Fibroblast of lung (primary cell): ENCODE measurements around the gene PTCRA. TPM values are rescaled to one million over a fixed set of nuclear protein-coding genes. Genes with fewer than 3 reads are reported as not detected.
A peak's percentile ranks its signal among the peaks of the same experiment; 100 is the strongest.

Source experiments
- DNase-seq, 2 donors: peaks; one replicate each; pipeline versions ENCODE4 v3.0.0 to v3.0.0-alpha.2; 2010; ENCODE audit warnings: low read depth in 2 of 2
- H2AFZ ChIP-seq: 2 replicates; pipeline ENCODE4 v1.5.1; 2012; ENCODE audit warnings: low read length, control low read depth, inconsistent platforms
- H3K27ac ChIP-seq: 2 replicates; pipeline ENCODE4 v1.5.1; 2011; ENCODE audit warnings: low read length, control low read depth; ENCODE audit not compliant: insufficient read depth
- H3K27me3 ChIP-seq: 2 replicates; pipeline ENCODE4 v1.5.1; 2011; ENCODE audit warnings: mild to moderate bottlenecking, low read length; ENCODE audit not compliant: control insufficient read depth, insufficient read depth
- H3K36me3 ChIP-seq: 2 replicates; pipeline ENCODE4 v1.5.1; 2011; ENCODE audit warnings: low read length; ENCODE audit not compliant: control insufficient read depth, insufficient read depth
- H3K4me1 ChIP-seq: 2 replicates; pipeline ENCODE4 v1.5.1; 2011; ENCODE audit warnings: low read length; ENCODE audit not compliant: control insufficient read depth, insufficient read depth; ENCODE audit errors: extremely low read depth
- H3K4me2 ChIP-seq: 2 replicates; pipeline ENCODE4 v1.5.1; 2011; ENCODE audit warnings: low read length, control low read depth; ENCODE audit not compliant: insufficient read depth; ENCODE audit errors: extremely low read depth
- H3K4me3 ChIP-seq, 4 experiments: fragments of 200-600 bp in 1 of 4; sonication (generic) in 1 of 4; replicated peaks in 1 of 4; 2 replicates each; pipeline ENCODE4 v1.5.1; 2011 to 2016; ENCODE audit warnings: low read length in 4 of 4, low read depth in 3 of 4, mild to moderate bottlenecking in 3 of 4, control low read depth in 2 of 4, inconsistent platforms in 1 of 4, mixed read lengths in 1 of 4; ENCODE audit not compliant: insufficient read depth in 1 of 4; ENCODE audit errors: control extremely low read depth in 1 of 4
- H3K79me2 ChIP-seq: 2 replicates; pipeline ENCODE4 v1.5.1; 2012; ENCODE audit warnings: mild to moderate bottlenecking, low read length, inconsistent platforms; ENCODE audit not compliant: control insufficient read depth, insufficient read depth
- H3K9ac ChIP-seq: 2 replicates; pipeline ENCODE4 v1.5.1; 2011; ENCODE audit warnings: mild to moderate bottlenecking, low read length, control low read depth; ENCODE audit not compliant: insufficient read depth
- H3K9me3 ChIP-seq: 2 replicates; pipeline ENCODE4 v1.5.1; 2012; ENCODE audit warnings: low read depth, low read length; ENCODE audit not compliant: control insufficient read depth, insufficient read depth
- H4K20me1 ChIP-seq: 2 replicates; pipeline ENCODE4 v1.5.1; 2011; ENCODE audit warnings: low read length; ENCODE audit not compliant: control insufficient read depth, insufficient read depth; ENCODE audit errors: extremely low read depth
- CTCF ChIP-seq, 2 donors: IDR thresholded peaks in 1 of 2; conservative IDR thresholded peaks in 1 of 2; 1 replicate in 1 of 2; 2 replicates in 1 of 2; pipeline ENCODE4 v1.5.1; 2011 to 2012; ENCODE audit warnings: low read length in 2 of 2, control low read depth in 1 of 2, inconsistent platforms in 1 of 2, low read depth in 1 of 2, mild to moderate bottlenecking in 1 of 2
- EZH2 ChIP-seq: IDR thresholded peaks from 2 replicates; pipeline ENCODE4 v1.5.1; 2012; ENCODE audit warnings: low read length, control low read depth, mild to moderate bottlenecking; ENCODE audit errors: missing control alignments
- polyA plus RNA-seq, 2 donors: library from polyadenylated mRNA; depleted of rRNA in 1 of 2; stranded (reverse) in 1 of 2; unstranded in 1 of 2; fragments of >200 nt; gene quantifications; 2 replicates each; pipeline ENCODE4 v1.2.1, GENCODE V29; 2011 to 2012; ENCODE audit warnings: missing spikeins in 1 of 2
- total RNA-seq: library from RNA; depleted of rRNA; stranded (reverse); fragments of >200 nt; gene quantifications from 2 replicates; pipeline ENCODE4 v1.2.1, GENCODE V29; 2014

The PTCRA gene
- total and polyA plus RNA-seq, 2 donors (not counting 1 experiment from before 2014, with no cell fraction given): not detected

- Histone ChIP-seq H3K79me2 (no peaks in the 10 kb centered on the region), H3K27me3 (no peaks in the 10 kb centered on the region), H3K9ac (no peak overlapping the region), H4K20me1 (no peaks in the 10 kb centered on the region), H3K9me3 (no peaks in the 10 kb centered on the region), H3K4me3 (no peak overlapping the region), H3K4me2 (no peak overlapping the region), H3K4me1 (no peaks in the 10 kb centered on the region), H3K36me3 (no peaks in the 10 kb centered on the region), H2AFZ (no peak overlapping the region), H3K27ac (no peak overlapping the region)
- TF ChIP-seq EZH2 (no peak), CTCF (conservative IDR thresholded peaks at IDR 0.05 in 1 of 2, IDR thresholded peaks at IDR 0.05 in 1 of 2; ENCODE audit: low read depth in 1 of 2, low read length in 2 of 2) (no peak)
- no peak for DNase-seq
Measured at GRCh38 chr6:42907336-42907735, 8.5 kb upstream of the PTCRA start.

GRCh38 chr6:42909835-42910234, 6.0 kb upstream of the PTCRA start:
- no peaks in the 10 kb centered on the region for H3K79me2 ChIP-seq
- no peak overlapping the region for H2AFZ ChIP-seq
- no peak for DNase-seq
- no peak overlapping the region for H3K4me2 ChIP-seq
- no peak overlapping the region for H3K27ac ChIP-seq
- H3K4me3 ChIP-seq: no peak overlapping the region
- no peaks in the 10 kb centered on the region for H4K20me1 ChIP-seq
- no peaks in the 10 kb centered on the region for H3K9me3 ChIP-seq
- no peak overlapping the region for H3K9ac ChIP-seq
- no peaks in the 10 kb centered on the region for H3K36me3 ChIP-seq
- H3K27me3 ChIP-seq: no peaks in the 10 kb centered on the region
- TF ChIP-seq CTCF (conservative IDR thresholded peaks at IDR 0.05 in 1 of 2, IDR thresholded peaks at IDR 0.05 in 1 of 2; ENCODE audit: low read depth in 1 of 2, low read length in 2 of 2): no peak
- no peak for TF ChIP-seq EZH2
- no peaks in the 10 kb centered on the region for H3K4me1 ChIP-seq

- Histone ChIP-seq H3K36me3 (no peaks in the 10 kb centered on the region), H3K27ac (no peak overlapping the region), H4K20me1 (no peaks in the 10 kb centered on the region), H3K27me3 (no peaks in the 10 kb centered on the region), H3K9ac (no peak overlapping the region), H3K4me2 (no peak overlapping the region), H2AFZ (peak overlapping the region; percentile 46), H3K4me1 (no peaks in the 10 kb centered on the region), H3K4me3 (peak overlapping the region in 1 of 4 experiments; percentile 14), H3K79me2 (no peaks in the 10 kb centered on the region), H3K9me3 (no peaks in the 10 kb centered on the region)
- peak in 1 of 2 donors; percentile 13 for TF ChIP-seq CTCF (conservative IDR thresholded peaks at IDR 0.05 in 1 of 2, IDR thresholded peaks at IDR 0.05 in 1 of 2; ENCODE audit: low read depth in 1 of 2, low read length in 2 of 2)
- no peak for TF ChIP-seq EZH2
- no peak for DNase-seq
Measured at GRCh38 chr6:42911171-42912021, 4.5 kb upstream of the PTCRA start.
